ENCODE results near the gene ATP8A2.
"Not testable (repeated sequence)": the region's sequence is repeated elsewhere in the genome, so short reads cannot be mapped to it uniquely, and the experiment has no call there.

The ATP8A2 gene

DNA sequence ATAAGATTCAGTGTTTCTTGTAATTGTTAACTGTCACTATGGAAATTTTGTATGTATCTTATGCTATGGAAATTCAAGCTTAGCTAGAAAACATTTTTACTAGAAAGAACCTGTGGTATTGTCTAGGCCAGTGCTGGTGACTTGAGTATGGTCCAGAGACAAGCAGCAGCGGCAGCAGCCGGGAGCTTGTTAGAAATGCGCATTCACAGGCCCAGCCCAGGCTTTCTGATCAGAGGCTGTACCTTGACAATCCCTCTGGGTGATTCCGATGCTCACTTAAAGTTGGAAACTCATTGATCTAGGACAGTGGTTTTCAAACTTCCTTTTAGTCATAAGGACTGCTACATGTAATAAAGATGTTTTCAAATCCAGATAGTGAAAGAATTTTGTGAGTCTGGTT, 392.6 kb downstream of the ATP8A2 start:
- Histone ChIP-seq H3K4me1 (ENCODE audit: control insufficient read depth, insufficient read depth, low read length) (no peaks in the 10 kb centered on the region), H3K27ac (ENCODE audit: insufficient read depth, low read depth, low read length, poor library complexity, severe bottlenecking) (no peak overlapping the region), H3K9me3 (ENCODE audit: control insufficient read depth, low read length) (no peaks in the 10 kb centered on the region), H3K27me3 (ENCODE audit: control insufficient read depth, insufficient read depth, low read length, poor library complexity, severe bottlenecking) (no peaks in the 10 kb centered on the region), H3K36me3 (ENCODE audit: control insufficient read depth, insufficient read depth, low read length) (no peaks in the 10 kb centered on the region), H3K4me3 (ENCODE audit: insufficient read depth, low read depth, low read length) (no peak overlapping the region)
- 62% methylated on average over 4 of the region's 4 CpGs for whole genome bisulfite sequencing, 2 experiments

DNA sequence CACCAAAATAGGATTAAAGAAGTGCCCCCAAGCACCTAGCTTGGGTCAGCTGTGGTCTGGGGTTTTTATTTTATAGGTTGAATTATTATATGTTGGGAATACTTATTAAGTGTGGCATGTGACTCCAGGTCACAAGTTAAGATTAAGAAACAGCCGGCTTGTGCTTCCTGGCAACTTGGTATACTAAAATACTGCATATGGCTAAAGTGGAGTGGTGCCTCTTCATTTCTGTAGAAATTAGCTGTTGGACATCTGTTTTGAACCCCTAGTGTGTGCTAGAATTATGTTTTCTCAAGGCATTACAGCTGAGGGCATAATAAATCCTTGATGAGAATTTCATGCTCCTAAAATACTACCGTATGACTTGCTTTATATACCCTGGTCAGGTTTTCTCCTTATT, 393.5 kb downstream of the ATP8A2 start:
- Histone ChIP-seq H3K27me3 (ENCODE audit: control insufficient read depth, insufficient read depth, low read length, poor library complexity, severe bottlenecking) (no peaks in the 10 kb centered on the region), H3K36me3 (ENCODE audit: control insufficient read depth, insufficient read depth, low read length) (no peaks in the 10 kb centered on the region), H3K4me3 (ENCODE audit: insufficient read depth, low read depth, low read length) (no peak overlapping the region), H3K27ac (ENCODE audit: insufficient read depth, low read depth, low read length, poor library complexity, severe bottlenecking) (no peak overlapping the region), H3K9me3 (ENCODE audit: control insufficient read depth, low read length) (no peaks in the 10 kb centered on the region), H3K4me1 (ENCODE audit: control insufficient read depth, insufficient read depth, low read length) (no peaks in the 10 kb centered on the region)
- WGBS, 2 experiments, result 95 to 100% methylated on average over 2 of the region's 2 CpGs

DNA sequence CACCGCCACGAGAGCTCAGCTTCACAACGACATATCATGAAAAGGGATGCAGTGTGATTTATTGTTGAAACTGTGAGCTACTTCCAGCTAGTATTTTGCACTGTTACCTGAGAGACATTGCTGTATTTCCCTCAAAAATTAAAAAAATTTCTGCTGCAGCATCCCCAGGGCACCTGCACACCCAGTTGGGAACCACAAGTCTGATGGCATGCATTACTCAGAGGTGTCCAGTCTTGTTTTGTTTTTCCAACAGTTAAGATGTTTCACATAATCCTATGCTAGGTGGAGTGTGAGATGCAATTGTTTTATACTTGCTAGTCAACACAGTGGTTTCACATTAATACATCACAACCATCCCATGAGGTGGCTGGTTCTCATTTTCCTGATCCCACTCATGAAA, 394.8 kb downstream of the ATP8A2 start:
- Histone ChIP-seq H3K4me1 (ENCODE audit: control insufficient read depth, insufficient read depth, low read length) (no peaks in the 10 kb centered on the region), H3K4me3 (ENCODE audit: insufficient read depth, low read depth, low read length) (no peak overlapping the region), H3K27me3 (ENCODE audit: control insufficient read depth, insufficient read depth, low read length, poor library complexity, severe bottlenecking) (no peaks in the 10 kb centered on the region), H3K36me3 (ENCODE audit: control insufficient read depth, insufficient read depth, low read length) (no peaks in the 10 kb centered on the region), H3K9me3 (ENCODE audit: control insufficient read depth, low read length) (no peaks in the 10 kb centered on the region), H3K27ac (ENCODE audit: insufficient read depth, low read depth, low read length, poor library complexity, severe bottlenecking) (no peak overlapping the region)
- 92 to 100% methylated on average over 1 to 3 of the region's 3 CpGs for WGBS, 2 experiments

DNA sequence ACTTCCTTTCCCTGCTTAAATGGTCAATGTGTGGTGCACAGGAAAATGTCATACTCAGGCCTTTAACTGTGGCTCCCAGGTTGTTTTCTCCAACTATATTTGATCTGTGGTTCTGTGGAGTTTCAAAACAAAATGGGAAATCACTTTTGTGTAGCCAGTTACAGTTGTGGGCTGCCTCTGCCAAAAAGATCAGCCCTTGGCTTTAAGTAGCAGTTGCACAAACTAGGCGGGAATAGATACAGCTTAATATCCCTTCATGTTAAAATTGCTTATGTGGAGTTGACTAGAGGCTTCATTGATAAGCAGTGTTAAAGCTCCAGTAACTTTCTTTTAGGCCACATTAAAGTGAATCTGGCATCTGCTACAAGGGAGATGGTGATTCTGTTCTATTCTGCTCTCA, 395.2 kb downstream of the ATP8A2 start:
- Histone ChIP-seq H3K9me3 (ENCODE audit: control insufficient read depth, low read length) (no peaks in the 10 kb centered on the region), H3K27me3 (ENCODE audit: control insufficient read depth, insufficient read depth, low read length, poor library complexity, severe bottlenecking) (no peaks in the 10 kb centered on the region), H3K27ac (ENCODE audit: insufficient read depth, low read depth, low read length, poor library complexity, severe bottlenecking) (no peak overlapping the region), H3K4me1 (ENCODE audit: control insufficient read depth, insufficient read depth, low read length) (peaks cover 1% of the 10 kb centered on the region), H3K4me3 (ENCODE audit: insufficient read depth, low read depth, low read length) (no peak overlapping the region), H3K36me3 (ENCODE audit: control insufficient read depth, insufficient read depth, low read length) (no peaks in the 10 kb centered on the region)
- 96 to 100% methylated on average over 1 of the region's 1 CpG for WGBS, 2 experiments

DNA sequence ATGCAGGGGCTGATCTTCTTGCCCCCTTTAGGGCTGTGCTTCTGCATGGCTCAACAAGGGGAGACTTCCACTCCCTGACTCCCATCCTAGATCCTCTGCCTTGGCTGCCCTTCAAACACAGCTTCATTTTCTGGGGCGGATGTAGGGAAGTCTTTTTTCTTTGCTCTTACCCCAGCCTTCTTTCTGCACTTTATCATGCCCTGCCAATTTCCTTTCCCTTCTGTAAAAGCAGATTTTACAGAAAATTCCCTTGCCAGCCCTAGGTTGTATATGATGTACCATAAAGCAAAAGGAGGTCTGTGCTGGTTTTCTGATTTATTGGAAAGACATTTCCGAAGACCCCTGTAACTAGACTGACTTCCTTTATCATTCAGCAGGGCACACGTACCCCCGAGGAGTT, 396.6 kb downstream of the ATP8A2 start:
- no peaks in the 10 kb centered on the region for H3K36me3 ChIP-seq (ENCODE audit: control insufficient read depth, insufficient read depth, low read length)
- no peak overlapping the region for H3K4me3 ChIP-seq (ENCODE audit: insufficient read depth, low read depth, low read length)
- no peaks in the 10 kb centered on the region for H3K9me3 ChIP-seq (ENCODE audit: control insufficient read depth, low read length)
- H3K27me3 ChIP-seq (ENCODE audit: control insufficient read depth, insufficient read depth, low read length, poor library complexity, severe bottlenecking), result no peaks in the 10 kb centered on the region
- peaks cover 3% of the 10 kb centered on the region for H3K4me1 ChIP-seq (ENCODE audit: control insufficient read depth, insufficient read depth, low read length)
- H3K27ac ChIP-seq (ENCODE audit: insufficient read depth, low read depth, low read length, poor library complexity, severe bottlenecking), result no peak overlapping the region
- 94 to 95% methylated on average over 4 of the region's 4 CpGs for WGBS, 2 experiments

DNA sequence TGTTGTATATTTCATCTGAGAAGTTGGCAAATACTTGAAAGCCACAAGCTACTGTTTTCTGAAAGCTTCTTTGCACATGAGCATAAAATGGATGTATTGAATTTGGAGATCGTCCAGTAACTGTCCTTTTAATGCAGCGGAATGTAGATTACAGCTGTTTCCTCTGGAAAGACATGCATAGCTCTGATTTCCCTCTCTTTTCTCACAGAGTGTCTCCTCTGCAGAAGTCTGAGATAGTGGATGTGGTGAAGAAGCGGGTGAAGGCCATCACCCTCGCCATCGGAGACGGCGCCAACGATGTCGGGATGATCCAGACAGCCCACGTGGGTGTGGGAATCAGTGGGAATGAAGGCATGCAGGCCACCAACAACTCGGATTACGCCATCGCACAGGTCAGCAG, 397.1 kb downstream of the ATP8A2 start:
- WGBS, 2 experiments, result 96% methylated on average over 13 of the region's 13 CpGs
- no peak overlapping the region for H3K4me3 ChIP-seq (ENCODE audit: insufficient read depth, low read depth, low read length)
- H3K27ac ChIP-seq (ENCODE audit: insufficient read depth, low read depth, low read length, poor library complexity, severe bottlenecking), result no peak overlapping the region
- peaks cover 3% of the 10 kb centered on the region for H3K4me1 ChIP-seq (ENCODE audit: control insufficient read depth, insufficient read depth, low read length)
- no peaks in the 10 kb centered on the region for H3K36me3 ChIP-seq (ENCODE audit: control insufficient read depth, insufficient read depth, low read length)
- H3K9me3 ChIP-seq (ENCODE audit: control insufficient read depth, low read length), result no peaks in the 10 kb centered on the region
- no peaks in the 10 kb centered on the region for H3K27me3 ChIP-seq (ENCODE audit: control insufficient read depth, insufficient read depth, low read length, poor library complexity, severe bottlenecking)

DNA sequence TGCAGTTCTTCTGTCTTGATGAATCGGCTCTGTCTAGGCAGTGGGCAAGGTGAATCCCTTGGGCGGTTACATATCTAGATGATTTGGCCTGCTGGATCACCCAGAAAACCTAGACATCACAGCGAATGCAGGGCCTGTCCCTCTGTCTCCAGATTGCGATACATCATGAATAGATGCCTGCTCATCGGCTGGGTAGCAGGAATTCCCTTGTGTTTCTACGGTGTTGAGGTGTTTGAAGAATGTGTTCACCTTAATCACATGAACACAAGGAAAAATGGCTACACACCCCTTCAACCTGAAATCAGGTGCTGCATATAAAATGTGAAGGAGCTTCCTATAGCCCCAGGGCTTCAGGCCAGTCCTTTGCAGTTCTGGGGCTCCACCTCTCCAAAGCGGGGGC, 398.8 kb downstream of the ATP8A2 start:
- Histone ChIP-seq H3K4me1 (ENCODE audit: control insufficient read depth, insufficient read depth, low read length) (peaks cover 3% of the 10 kb centered on the region), H3K27ac (ENCODE audit: insufficient read depth, low read depth, low read length, poor library complexity, severe bottlenecking) (no peak overlapping the region)
- WGBS, 2 experiments, result 88 to 92% methylated on average over 7 of the region's 7 CpGs

DNA sequence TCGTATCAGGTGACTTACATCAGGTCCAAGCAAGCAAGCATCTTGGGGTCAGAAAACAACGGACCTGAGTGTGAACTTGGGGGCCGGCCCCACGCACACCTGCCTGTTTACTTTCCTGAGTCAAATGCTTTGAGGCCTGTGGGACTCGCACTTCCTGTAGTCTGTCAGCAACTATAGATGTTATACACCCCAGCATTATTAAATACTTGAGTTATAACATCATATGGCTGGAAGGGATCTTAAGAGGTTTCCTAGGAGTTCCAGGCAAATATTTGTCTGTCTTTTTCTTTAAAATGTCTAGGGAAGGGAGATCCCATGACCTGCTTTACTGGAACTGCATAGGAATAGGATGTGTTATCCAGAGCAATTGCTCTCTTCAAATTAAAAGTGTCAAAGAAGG, 399.4 kb downstream of the ATP8A2 start:
- H3K27ac ChIP-seq (ENCODE audit: insufficient read depth, low read depth, low read length, poor library complexity, severe bottlenecking), result no peak overlapping the region
- H3K27me3 ChIP-seq (ENCODE audit: control insufficient read depth, insufficient read depth, low read length, poor library complexity, severe bottlenecking), result no peaks in the 10 kb centered on the region
- 86 to 92% methylated on average over 5 of the region's 5 CpGs for WGBS, 2 experiments
- H3K4me3 ChIP-seq (ENCODE audit: insufficient read depth, low read depth, low read length), result no peak overlapping the region
- peaks cover 3% of the 10 kb centered on the region for H3K4me1 ChIP-seq (ENCODE audit: control insufficient read depth, insufficient read depth, low read length)
- H3K9me3 ChIP-seq (ENCODE audit: control insufficient read depth, low read length), result no peaks in the 10 kb centered on the region
- H3K36me3 ChIP-seq (ENCODE audit: control insufficient read depth, insufficient read depth, low read length), result no peaks in the 10 kb centered on the region

More for the DNA sequence above, 398.8 kb downstream of the ATP8A2 start:
- no peaks in the 10 kb centered on the region for H3K27me3 ChIP-seq (ENCODE audit: control insufficient read depth, insufficient read depth, low read length, poor library complexity, severe bottlenecking)
- no peak overlapping the region for H3K4me3 ChIP-seq (ENCODE audit: insufficient read depth, low read depth, low read length)
- H3K36me3 ChIP-seq (ENCODE audit: control insufficient read depth, insufficient read depth, low read length), result no peaks in the 10 kb centered on the region
- no peaks in the 10 kb centered on the region for H3K9me3 ChIP-seq (ENCODE audit: control insufficient read depth, low read length)

DNA sequence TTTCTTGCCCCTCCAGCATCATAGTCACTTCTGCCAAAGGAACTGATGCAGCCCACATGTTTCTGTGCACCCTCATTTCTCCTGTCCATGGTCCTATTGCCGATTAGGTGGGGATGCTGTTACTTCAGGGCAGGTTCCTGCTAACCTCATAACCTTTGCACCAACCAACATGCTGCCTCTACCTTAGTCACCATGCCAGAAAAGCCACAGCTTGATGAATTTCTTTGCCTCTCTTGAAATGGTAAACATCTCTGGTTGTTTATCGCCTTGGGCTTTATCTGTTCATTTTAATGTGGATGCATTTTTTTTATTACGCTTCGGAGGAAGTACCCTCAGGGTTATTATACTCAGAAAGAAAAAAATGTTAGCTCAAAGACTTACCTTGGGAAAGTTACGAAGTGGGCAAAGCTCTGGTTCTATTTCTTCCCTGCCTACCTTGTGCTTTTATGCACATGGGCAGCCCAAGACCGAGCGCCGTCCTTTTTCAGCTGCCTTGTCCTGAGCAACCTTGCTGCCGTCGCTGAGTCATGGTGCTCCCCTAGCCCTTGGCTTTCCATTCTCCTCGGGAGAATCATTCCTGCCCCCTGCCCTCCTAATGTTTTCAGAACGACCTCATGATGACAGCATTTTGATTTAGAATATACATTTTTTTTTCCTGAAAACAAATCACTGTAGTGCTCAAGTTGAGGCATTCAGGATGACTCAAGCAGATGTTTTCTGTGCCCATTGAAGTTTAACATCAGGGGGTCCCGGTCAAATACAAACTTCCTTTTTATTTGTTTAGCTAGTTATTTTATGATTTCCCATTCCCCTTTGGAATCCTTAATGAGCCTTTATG, 400.1 kb downstream of the ATP8A2 start:
- WGBS, 2 experiments, result 62 to 68% methylated on average over 12 of the region's 13 CpGs
- no peak overlapping the region for H3K27ac ChIP-seq (ENCODE audit: insufficient read depth, low read depth, low read length, poor library complexity, severe bottlenecking)

DNA sequence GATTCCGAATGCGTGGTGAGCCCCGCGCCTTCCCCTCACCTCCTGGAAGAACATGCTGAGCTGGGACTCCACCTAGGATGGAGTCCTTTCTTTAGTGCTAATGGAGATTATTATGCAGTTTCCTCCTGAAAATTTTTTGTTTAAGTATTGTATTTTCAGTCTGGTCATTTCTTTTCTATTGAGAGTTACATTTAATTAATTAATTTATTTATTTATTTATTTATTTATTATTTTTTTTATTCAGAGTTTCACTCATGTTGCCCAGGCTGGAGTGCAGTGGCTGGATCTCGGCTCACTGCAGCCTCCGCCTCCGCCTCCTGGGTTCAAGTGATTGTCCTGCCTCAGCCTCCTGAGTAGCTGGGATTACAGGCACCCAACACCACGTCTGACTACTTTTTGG, 400.8 kb downstream of the ATP8A2 start:
- H3K27ac ChIP-seq (ENCODE audit: insufficient read depth, low read depth, low read length, poor library complexity, severe bottlenecking); H3K4me3 ChIP-seq (ENCODE audit: insufficient read depth, low read depth, low read length); H3K36me3 ChIP-seq (ENCODE audit: control insufficient read depth, insufficient read depth, low read length); H3K27me3 ChIP-seq (ENCODE audit: control insufficient read depth, insufficient read depth, low read length, poor library complexity, severe bottlenecking); H3K9me3 ChIP-seq (ENCODE audit: control insufficient read depth, low read length); H3K4me1 ChIP-seq (ENCODE audit: control insufficient read depth, insufficient read depth, low read length): not testable (repeated sequence)
- WGBS, 2 experiments, result 92% methylated on average over 8 of the region's 8 CpGs

More for the DNA sequence above, 400.1 kb downstream of the ATP8A2 start:
- Histone ChIP-seq H3K27me3 (ENCODE audit: control insufficient read depth, insufficient read depth, low read length, poor library complexity, severe bottlenecking) (no peaks in the 10 kb centered on the region), H3K4me3 (ENCODE audit: insufficient read depth, low read depth, low read length) (no peak overlapping the region), H3K36me3 (ENCODE audit: control insufficient read depth, insufficient read depth, low read length) (no peaks in the 10 kb centered on the region), H3K4me1 (ENCODE audit: control insufficient read depth, insufficient read depth, low read length) (peaks cover 3% of the 10 kb centered on the region), H3K9me3 (ENCODE audit: control insufficient read depth, low read length) (no peaks in the 10 kb centered on the region)

Measured in ectodermal cell (in vitro differentiated cells).